H1 (cell line): Measurements from ENCODE around the gene ZNF133. TPM values are rescaled to one million over a fixed set of nuclear protein-coding genes. Genes with fewer than 3 reads are reported as not detected.

Experiments
- CTCF ChIA-PET: fragments of 300-600 bp; sonication (Branson Sonifier 250); formaldehyde crosslinking; loops from one replicate; lab custom pipeline; 2021; ENCODE audit not compliant: partially characterized antibody; lab: Charles Lee
- POLR2A ChIA-PET: fragments of 300-600 bp; sonication (Branson Sonifier 250); formaldehyde crosslinking; loops from one replicate; lab custom pipeline; 2021; ENCODE audit warnings: inconsistent platforms; ENCODE audit not compliant: partially characterized antibody; lab: Charles Lee
- DNase-seq, 2 experiments: peaks; one replicate each; pipeline versions ENCODE4 v3.0.0 to v3.0.0-alpha.2; 2010 to 2022; ENCODE audit warnings: low spot score in 2 of 2, low read depth in 1 of 2, mixed read lengths in 1 of 2
- FAIRE-seq: peaks from 2 replicates; lab custom pipeline; 2011; peaks lifted over from hg19 to GRCh38; lab: Jason Lieb, UNC
- H2AFZ ChIP-seq: 2 replicates; pipeline ENCODE4 v1.8.1; 2012; ENCODE audit warnings: low read length, inconsistent platforms
- H2AK5ac ChIP-seq: 2 replicates; pipeline ENCODE4 v1.6.1; 2013; ENCODE audit warnings: low read depth, low read length
- H2BK120ac ChIP-seq: replicated peaks from 2 replicates; pipeline ENCODE3; 2013; ENCODE audit warnings: low read depth, low read length, inconsistent platforms
- H2BK12ac ChIP-seq: 2 replicates; pipeline ENCODE4 v1.6.1; 2013; ENCODE audit warnings: low read depth, low read length
- H2BK15ac ChIP-seq: 2 replicates; pipeline ENCODE4 v1.6.1; 2013; ENCODE audit warnings: low read length
- H2BK20ac ChIP-seq: 2 replicates; pipeline ENCODE4 v1.6.1; 2013; ENCODE audit warnings: low read length
- H2BK5ac ChIP-seq: 2 replicates; pipeline ENCODE4 v1.6.1; 2013; ENCODE audit warnings: low read depth, low read length
- H3K14ac ChIP-seq: 2 replicates; pipeline ENCODE4 v1.6.1; 2013; ENCODE audit warnings: inconsistent platforms; ENCODE audit not compliant: insufficient read length
- H3K18ac ChIP-seq: 2 replicates; pipeline ENCODE4 v1.6.1; 2013; ENCODE audit warnings: low read length; ENCODE audit errors: extremely low read depth
- H3K23ac ChIP-seq: 2 replicates; pipeline ENCODE4 v1.6.1; 2013; ENCODE audit warnings: inconsistent platforms; ENCODE audit not compliant: insufficient read length
- H3K23me2 ChIP-seq: 2 replicates; pipeline ENCODE4 v1.6.1; 2013; ENCODE audit warnings: low read depth, low read length
- H3K27ac ChIP-seq: 2 replicates; pipeline ENCODE4 v1.6.1; 2011; ENCODE audit warnings: low read depth, low read length, inconsistent platforms
- H3K27me3 ChIP-seq, 4 experiments: replicated peaks in 1 of 4; 1 replicate in 1 of 4; 2 replicates in 3 of 4; pipeline versions ENCODE4 v1.6.1 to v1.8.1; 2011 to 2013; ENCODE audit warnings: low read length in 3 of 4, mild to moderate bottlenecking in 3 of 4, inconsistent platforms in 2 of 4, mixed read lengths in 2 of 4, moderate library complexity in 1 of 4; ENCODE audit not compliant: control insufficient read depth in 3 of 4, insufficient read depth in 3 of 4; ENCODE audit errors: extremely low read depth in 1 of 4
- H3K36me3 ChIP-seq, 4 experiments: 2 replicates each; pipeline versions ENCODE4 v1.6.1 to v1.8.1; 2011 to 2013; ENCODE audit warnings: mild to moderate bottlenecking in 4 of 4, low read length in 3 of 4, moderate library complexity in 2 of 4, control low read depth in 1 of 4, inconsistent platforms in 1 of 4; ENCODE audit not compliant: insufficient read depth in 4 of 4, control insufficient read depth in 2 of 4
- H3K4ac ChIP-seq: replicated peaks from 2 replicates; pipeline ENCODE3; 2013; ENCODE audit warnings: low read length, low read depth, mixed read lengths, inconsistent platforms; ENCODE audit not compliant: insufficient read length
- H3K4me1 ChIP-seq, 4 experiments: replicated peaks in 1 of 4; 1 replicate in 1 of 4; 2 replicates in 3 of 4; pipeline versions ENCODE4 v1.6.1 to v1.8.1; 2011 to 2013; ENCODE audit warnings: low read length in 3 of 4, inconsistent platforms in 2 of 4, mixed read lengths in 1 of 4; ENCODE audit not compliant: insufficient read depth in 4 of 4, control insufficient read depth in 3 of 4
- H3K4me2 ChIP-seq, 2 experiments: 2 replicates each; pipeline versions ENCODE4 v1.6.1 to v1.8.1; 2011 to 2013; ENCODE audit warnings: low read depth in 2 of 2, low read length in 2 of 2, control low read depth in 1 of 2, inconsistent platforms in 1 of 2, mild to moderate bottlenecking in 1 of 2; ENCODE audit not compliant: insufficient read depth in 1 of 2
- H3K4me3 ChIP-seq, 4 experiments: fragments of 200-600, 300-600 bp in 1 of 4; sonication (generic), shearing (Covaris generic), sonication (Bioruptor Twin) in 1 of 4; 2 replicates each; pipeline versions ENCODE4 v1.5.1 to v1.8.1; 2011 to 2016; ENCODE audit warnings: low read length in 4 of 4, low read depth in 3 of 4, control low read depth in 2 of 4, inconsistent platforms in 2 of 4, mild to moderate bottlenecking in 2 of 4, mixed read lengths in 1 of 4, moderate library complexity in 1 of 4; ENCODE audit not compliant: insufficient read depth in 2 of 4; ENCODE audit errors: extremely low read depth in 1 of 4
- H3K56ac ChIP-seq: replicated peaks from 2 replicates; pipeline ENCODE3; 2013; ENCODE audit warnings: low read depth, mild to moderate bottlenecking, mixed read lengths, low read length, inconsistent platforms; ENCODE audit not compliant: insufficient read length
- H3K79me1 ChIP-seq: 2 replicates; pipeline ENCODE4 v1.6.1; 2013; ENCODE audit warnings: low read depth, low read length, control low read depth
- H3K79me2 ChIP-seq, 2 experiments: 2 replicates each; pipeline versions ENCODE4 v1.6.1 to v1.8.1; 2012 to 2013; ENCODE audit warnings: low read length in 2 of 2, mild to moderate bottlenecking in 2 of 2, inconsistent platforms in 1 of 2; ENCODE audit not compliant: insufficient read depth in 2 of 2, control insufficient read depth in 1 of 2
- H3K9ac ChIP-seq, 4 experiments: replicated peaks in 1 of 4; 1 replicate in 1 of 4; 2 replicates in 3 of 4; pipeline versions ENCODE4 v1.6.1 to v1.8.1; 2011 to 2013; ENCODE audit warnings: low read depth in 3 of 4, low read length in 3 of 4, control low read depth in 2 of 4, mild to moderate bottlenecking in 2 of 4, moderate library complexity in 2 of 4, inconsistent platforms in 1 of 4; ENCODE audit errors: extremely low read depth in 1 of 4
- H3K9me3 ChIP-seq, 2 experiments: 2 replicates each; pipeline versions ENCODE4 v1.6.1 to v1.8.1; 2012 to 2013; ENCODE audit warnings: mild to moderate bottlenecking in 2 of 2, moderate library complexity in 2 of 2, control low read depth in 1 of 2, inconsistent platforms in 1 of 2, low read depth in 1 of 2, low read length in 1 of 2, mixed read lengths in 1 of 2; ENCODE audit not compliant: insufficient read depth in 2 of 2
- H4K20me1 ChIP-seq, 2 experiments: replicated peaks in 1 of 2; 2 replicates each; pipeline versions ENCODE3 to v1.8.1; 2011 to 2013; ENCODE audit warnings: inconsistent platforms in 2 of 2, low read length in 2 of 2, mild to moderate bottlenecking in 1 of 2; ENCODE audit not compliant: insufficient read depth in 2 of 2, control insufficient read depth in 1 of 2
- H4K5ac ChIP-seq: 2 replicates; pipeline ENCODE4 v1.6.1; 2013; ENCODE audit warnings: low read length, low read depth, mixed read lengths, inconsistent platforms; ENCODE audit not compliant: insufficient read length
- H4K8ac ChIP-seq: 2 replicates; pipeline ENCODE4 v1.8.0; 2013; ENCODE audit warnings: mild to moderate bottlenecking, moderate library complexity, low read length, inconsistent platforms; ENCODE audit not compliant: insufficient read depth; ENCODE audit errors: extremely low read depth
- H4K91ac ChIP-seq: replicated peaks from 2 replicates; pipeline ENCODE3; 2013; ENCODE audit warnings: low read length, mixed read lengths, inconsistent platforms; ENCODE audit not compliant: insufficient read length
- CBX8 ChIP-seq: fragments of 300-800, 300-1000 bp; sonication (generic); IDR thresholded peaks from 2 replicates; pipeline ENCODE4 v1.7.1; 2016; ENCODE audit warnings: low read depth, low read length, borderline replicate concordance
- CREB1 ChIP-seq: IDR thresholded peaks from 2 replicates; pipeline ENCODE4 v1.6.1; 2012; ENCODE audit warnings: inconsistent platforms
- EGR1 ChIP-seq: IDR thresholded peaks from 2 replicates; pipeline ENCODE4 v1.6.1; 2011; ENCODE audit warnings: low read depth, low read length, borderline replicate concordance
- EP300 ChIP-seq, 2 experiments: IDR thresholded peaks; 1 replicate in 1 of 2; 2 replicates in 1 of 2; pipeline ENCODE4 v1.6.1; 2011 to 2012; ENCODE audit warnings: low read depth in 2 of 2, low read length in 2 of 2, mild to moderate bottlenecking in 2 of 2, borderline replicate concordance in 1 of 2, inconsistent platforms in 1 of 2, moderate library complexity in 1 of 2
- POLR2A ChIP-seq, 2 experiments: IDR thresholded peaks; 1 replicate in 1 of 2; 2 replicates in 1 of 2; pipeline ENCODE4 v1.6.1; 2011; ENCODE audit warnings: low read depth in 2 of 2, low read length in 2 of 2, mild to moderate bottlenecking in 2 of 2; ENCODE audit errors: control extremely low read depth in 1 of 2
- RNF2 ChIP-seq: fragments of 200-900, 300-1000 bp; sonication (generic); IDR thresholded peaks from 2 replicates; pipeline ENCODE4 v1.7.1; 2016; ENCODE audit warnings: borderline replicate concordance, low read depth, mild to moderate bottlenecking, antibody characterized with exemption, low read length; ENCODE audit not compliant: poor library complexity, severe bottlenecking; ENCODE audit errors: missing control alignments
- RXRA ChIP-seq: IDR thresholded peaks from 2 replicates; pipeline ENCODE4 v1.6.1; 2011; ENCODE audit warnings: low read depth, mild to moderate bottlenecking, low read length, moderate library complexity; ENCODE audit not compliant: insufficient read depth
- SAP30 ChIP-seq: fragments of 300-600 bp; sonication (generic); IDR thresholded peaks from 2 replicates; pipeline ENCODE4 v1.7.1; 2012; ENCODE audit warnings: low read length, moderate library complexity, mild to moderate bottlenecking, inconsistent platforms; ENCODE audit not compliant: insufficient read depth, insufficient replicate concordance
- TCF12 ChIP-seq: IDR thresholded peaks from 2 replicates; pipeline ENCODE4 v1.6.1; 2011; ENCODE audit warnings: low read depth, mild to moderate bottlenecking, low read length
- WGBS, 2 experiments: shearing (Covaris generic) in 1 of 2; methylation state at CpG; one replicate each; pipeline versions ENCODE4 v1.1.6 to v1.1.7; 2013 to 2015; ENCODE audit warnings: low lambda C conversion rate in 2 of 2, mixed read lengths in 2 of 2, inconsistent platforms in 1 of 2, low coverage in 1 of 2, missing lambda C conversion rate in 1 of 2; ENCODE audit not compliant: insufficient replicate concordance in 2 of 2, insufficient coverage in 1 of 2, insufficient read length in 1 of 2; ENCODE audit errors: extremely low coverage in 1 of 2, missing lambda C conversion rate in 1 of 2; 5-methylcytosine and 5-hydroxymethylcytosine counted together
- polyA plus RNA-seq, 7 experiments: library from polyadenylated mRNA; depleted of rRNA in 3 of 7; stranded (reverse) in 5 of 7; unstranded in 2 of 7; fragments of >200 nt in 5 of 7; fragments of 200-250 nt in 2 of 7; gene quantifications; 1 replicate in 5 of 7; 2 replicates in 1 of 7; 4 replicates in 1 of 7; pipeline versions ENCODE4 v1.2.1 to v1.2.3, GENCODE V29; 2011 to 2013; ENCODE audit warnings: missing spikeins in 2 of 7, mixed read lengths in 2 of 7
- total RNA-seq: library from RNA; stranded (reverse); fragmentation: NEBNext Ultra II Directional; extraction: Animal tissue kit (Norgen Biotek cat#: 25700); gene quantifications from 2 replicates; pipeline ENCODE4 v1.2.1, GENCODE V29; 2021
- TF ChIP-seq, protein P1 (sequence below): IDR thresholded peaks from 2 replicates; pipeline ENCODE4 v1.6.1; 2012; ENCODE audit warnings: low read length, inconsistent platforms

ZNF133 gene
- total and polyA plus RNA-seq, 2 of the 8 experiments (the other 6 are each of a cell fraction or from before 2014, with no cell fraction given): 12.1 to 15.8 TPM

- H4K5ac ChIP-seq: no peak overlapping the region
- H3K4me2 ChIP-seq: no peak overlapping the region
- no peak overlapping the region for H3K9ac ChIP-seq
- no peaks in the 10 kb centered on the region for H3K36me3 ChIP-seq
- H2BK12ac ChIP-seq: no peak overlapping the region
- no peaks in the 10 kb centered on the region for H3K79me1 ChIP-seq
- H3K56ac ChIP-seq: no peak overlapping the region
- TF ChIP-seq RNF2 (no peak), CREB1 (no peak), TCF12 (no peak), RXRA (no peak), SAP30 (no peak), POLR2A (IDR thresholded peaks at IDR 0.05; ENCODE audit: control extremely low read depth in 1 of 2, low read depth in 2 of 2, low read length in 2 of 2) (no peak), CBX8 (no peak), EP300 (IDR thresholded peaks at IDR 0.05; ENCODE audit: borderline replicate concordance in 1 of 2, low read depth in 2 of 2, low read length in 2 of 2) (no peak), EGR1 (no peak)
- TF ChIP-seq, protein P1, sequence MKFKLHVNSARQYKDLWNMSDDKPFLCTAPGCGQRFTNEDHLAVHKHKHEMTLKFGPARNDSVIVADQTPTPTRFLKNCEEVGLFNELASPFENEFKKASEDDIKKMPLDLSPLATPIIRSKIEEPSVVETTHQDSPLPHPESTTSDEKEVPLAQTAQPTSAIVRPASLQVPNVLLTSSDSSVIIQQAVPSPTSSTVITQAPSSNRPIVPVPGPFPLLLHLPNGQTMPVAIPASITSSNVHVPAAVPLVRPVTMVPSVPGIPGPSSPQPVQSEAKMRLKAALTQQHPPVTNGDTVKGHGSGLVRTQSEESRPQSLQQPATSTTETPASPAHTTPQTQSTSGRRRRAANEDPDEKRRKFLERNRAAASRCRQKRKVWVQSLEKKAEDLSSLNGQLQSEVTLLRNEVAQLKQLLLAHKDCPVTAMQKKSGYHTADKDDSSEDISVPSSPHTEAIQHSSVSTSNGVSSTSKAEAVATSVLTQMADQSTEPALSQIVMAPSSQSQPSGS: no peak
- no peak overlapping the region for H4K8ac ChIP-seq
- DNase-seq: no peak
- H3K23me2 ChIP-seq: no peaks in the 10 kb centered on the region
- H2AFZ ChIP-seq: no peak overlapping the region
- H3K27ac ChIP-seq: no peak overlapping the region
- no peak overlapping the region for H2AK5ac ChIP-seq
- no peak overlapping the region for H3K4ac ChIP-seq
- ChIA-PET POLR2A (no interaction called here), CTCF (interaction anchor here (1.0 to 2.0 kb wide), 4 partner anchors 16 to 117 kb away, joined by 3 to 4 read pairs (median 4); no protein-coding TSS in a partner anchor)
- H2BK20ac ChIP-seq: no peak overlapping the region
- H3K4me3 ChIP-seq: no peak overlapping the region
- H3K14ac ChIP-seq: no peak overlapping the region
- H4K20me1 ChIP-seq: no peaks in the 10 kb centered on the region
- H4K91ac ChIP-seq: no peak overlapping the region
- no peak overlapping the region for H3K23ac ChIP-seq
- no peaks in the 10 kb centered on the region; a peak in 1 of 7 replicates for H3K27me3 ChIP-seq
- H3K4me1 ChIP-seq: peaks cover 0 to 8% (median 0%) of the 10 kb centered on the region in 4 experiments; a peak in 1 of 7 replicates
- H2BK15ac ChIP-seq: no peak overlapping the region
- FAIRE-seq: no peak
- no peaks in the 10 kb centered on the region for H3K79me2 ChIP-seq
- H3K9me3 ChIP-seq: no peaks in the 10 kb centered on the region
- H2BK120ac ChIP-seq: no peak overlapping the region
- 91% methylated on average over 1 of the region's 1 CpG; no CpG with 5 or more reads in 1 of the 2 experiments for WGBS, 2 experiments
- no peak overlapping the region for H2BK5ac ChIP-seq
- H3K18ac ChIP-seq: no peak overlapping the region
These were observed 24.6 kb upstream of the ZNF133 start for GRCh38 chr20:18263723-18264122.
